H9 (cell line): ENCODE results near the gene ZNFX1. TPM values are rescaled to one million over a fixed set of nuclear protein-coding genes. Genes with fewer than 3 reads are reported as not detected.

Experiments used
- DNase-seq: peaks from one replicate; pipeline ENCODE4 v3.0.0-alpha.2; 2017
- H2AFZ ChIP-seq: one replicate; pipeline ENCODE4 v1.6.1; 2013; ENCODE audit warnings: mild to moderate bottlenecking, low read length, control low read depth, moderate library complexity
- H2AK5ac ChIP-seq: 2 replicates; pipeline ENCODE4 v1.6.1; 2013; ENCODE audit warnings: low read length, control low read depth, mixed read lengths; ENCODE audit not compliant: insufficient read length
- H2BK120ac ChIP-seq: one replicate; pipeline ENCODE4 v1.6.1; 2013; ENCODE audit warnings: low read depth, mild to moderate bottlenecking, low read length, control low read depth, inconsistent platforms; ENCODE audit not compliant: poor library complexity, severe bottlenecking
- H2BK12ac ChIP-seq: 2 replicates; pipeline ENCODE4 v1.6.1; 2013; ENCODE audit warnings: low read length, control low read depth, mixed read lengths, low read depth; ENCODE audit not compliant: insufficient read length
- H2BK15ac ChIP-seq: 2 replicates; pipeline ENCODE4 v1.6.1; 2013; ENCODE audit warnings: low read depth, low read length, control low read depth
- H2BK20ac ChIP-seq: one replicate; pipeline ENCODE4 v1.6.1; 2013; ENCODE audit warnings: low read depth, mild to moderate bottlenecking, low read length, control low read depth, inconsistent platforms; ENCODE audit not compliant: poor library complexity, severe bottlenecking
- H2BK5ac ChIP-seq: 2 replicates; pipeline ENCODE4 v1.6.1; 2013; ENCODE audit warnings: low read length, control low read depth, mixed read lengths; ENCODE audit not compliant: insufficient read length
- H3K14ac ChIP-seq: 2 replicates; pipeline ENCODE4 v1.6.1; 2013; ENCODE audit warnings: low read length, control low read depth; ENCODE audit not compliant: insufficient read depth
- H3K18ac ChIP-seq: 2 replicates; pipeline ENCODE4 v1.6.1; 2013; ENCODE audit warnings: low read depth, mild to moderate bottlenecking, mixed read lengths, low read length, control low read depth; ENCODE audit not compliant: insufficient read length
- H3K23ac ChIP-seq: 2 replicates; pipeline ENCODE4 v1.6.1; 2013; ENCODE audit warnings: low read length, control low read depth, mixed read lengths, low read depth; ENCODE audit not compliant: insufficient read length
- H3K23me2 ChIP-seq: 2 replicates; pipeline ENCODE4 v1.6.1; 2013; ENCODE audit warnings: low read depth, mild to moderate bottlenecking, mixed read lengths, low read length, control low read depth; ENCODE audit not compliant: insufficient read length, poor library complexity, severe bottlenecking
- H3K27ac ChIP-seq: 2 replicates; pipeline ENCODE4 v1.5.1; 2013; ENCODE audit warnings: low read length, control low read depth, mixed read lengths, low read depth; ENCODE audit not compliant: insufficient read length
- H3K27me3 ChIP-seq: 2 replicates; pipeline ENCODE4 v1.6.1; 2013; ENCODE audit warnings: low read length, control low read depth, inconsistent platforms; ENCODE audit not compliant: insufficient read depth
- H3K4ac ChIP-seq: 2 replicates; pipeline ENCODE4 v1.6.1; 2013; ENCODE audit warnings: low read depth, mild to moderate bottlenecking, control low read depth, inconsistent platforms, low read length, moderate library complexity
- H3K4me1 ChIP-seq: 2 replicates; pipeline ENCODE4 v1.6.1; 2013; ENCODE audit warnings: low read length, control low read depth, inconsistent platforms; ENCODE audit not compliant: insufficient read depth
- H3K4me2 ChIP-seq: 2 replicates; pipeline ENCODE4 v1.6.1; 2013; ENCODE audit warnings: low read length, control low read depth, mixed read lengths; ENCODE audit not compliant: insufficient read length, insufficient read depth
- H3K56ac ChIP-seq: 2 replicates; pipeline ENCODE4 v1.6.1; 2013; ENCODE audit warnings: low read depth, mild to moderate bottlenecking, mixed read lengths, low read length, control low read depth; ENCODE audit not compliant: insufficient read length
- H3K79me1 ChIP-seq: 2 replicates; pipeline ENCODE4 v1.6.1; 2013; ENCODE audit warnings: low read depth, mild to moderate bottlenecking, moderate library complexity, low read length, control low read depth, inconsistent platforms; ENCODE audit not compliant: insufficient read depth, poor library complexity, severe bottlenecking
- H3K79me2 ChIP-seq: 2 replicates; pipeline ENCODE4 v1.6.1; 2013; ENCODE audit warnings: low read length, control low read depth, inconsistent platforms; ENCODE audit not compliant: insufficient read depth
- H3K9ac ChIP-seq: 2 replicates; pipeline ENCODE4 v1.6.1; 2013; ENCODE audit warnings: low read length, control low read depth, mixed read lengths; ENCODE audit not compliant: insufficient read length; ENCODE audit errors: extremely low read depth
- H3K9me3 ChIP-seq: one replicate; pipeline ENCODE4 v1.6.1; 2013; ENCODE audit warnings: low read depth, low read length, inconsistent platforms; ENCODE audit not compliant: control insufficient read depth
- H3T11ph ChIP-seq: one replicate; pipeline ENCODE4 v1.6.1; 2013; ENCODE audit warnings: mild to moderate bottlenecking, low read length, control low read depth, inconsistent platforms
- H4K20me1 ChIP-seq: one replicate; pipeline ENCODE4 v1.6.1; 2013; ENCODE audit not compliant: control insufficient read depth, insufficient read length, insufficient read depth
- H4K5ac ChIP-seq: 2 replicates; pipeline ENCODE4 v1.6.1; 2013; ENCODE audit warnings: low read depth, mild to moderate bottlenecking, mixed read lengths, low read length, control low read depth; ENCODE audit not compliant: insufficient read length
- H4K8ac ChIP-seq: replicated peaks from 2 replicates; pipeline ENCODE4 v1.6.1; 2013; ENCODE audit warnings: low read length, control low read depth, mixed read lengths, low read depth; ENCODE audit not compliant: insufficient read length
- H4K91ac ChIP-seq: 2 replicates; pipeline ENCODE4 v1.6.1; 2013; ENCODE audit warnings: low read depth, mild to moderate bottlenecking, moderate library complexity, mixed read lengths, low read length, control low read depth; ENCODE audit not compliant: insufficient read length
- H3K27ac Mint-ChIP-seq, 3 experiments: 2 replicates in 2 of 3; 3 replicates in 1 of 3; pipeline ENCODE4 v1.8.0; 2020 to 2021; ENCODE audit warnings: mixed read lengths in 3 of 3, mild to moderate bottlenecking in 1 of 3, moderate library complexity in 1 of 3
- H3K27me3 Mint-ChIP-seq: 2 replicates; pipeline ENCODE4 v1.8.0; 2021; ENCODE audit warnings: low read depth, mild to moderate bottlenecking, moderate library complexity, mixed read lengths
- H3K36me3 Mint-ChIP-seq, 3 experiments: 2 replicates in 2 of 3; 3 replicates in 1 of 3; pipeline ENCODE4 v1.8.0; 2020 to 2021; ENCODE audit warnings: low read depth in 3 of 3, mixed read lengths in 3 of 3; ENCODE audit not compliant: insufficient read depth in 1 of 3
- H3K4me1 Mint-ChIP-seq, 2 experiments: 2 replicates each; pipeline ENCODE4 v1.8.0; 2020; ENCODE audit warnings: mixed read lengths in 2 of 2
- H3K4me3 Mint-ChIP-seq, 2 experiments: 2 replicates in 1 of 2; 3 replicates in 1 of 2; pipeline ENCODE4 v1.8.0; 2020 to 2021; ENCODE audit warnings: mild to moderate bottlenecking in 2 of 2, mixed read lengths in 2 of 2, moderate library complexity in 1 of 2
- H3K9me3 Mint-ChIP-seq, 2 experiments: 2 replicates in 1 of 2; 3 replicates in 1 of 2; pipeline ENCODE4 v1.8.0; 2020; ENCODE audit warnings: mild to moderate bottlenecking in 2 of 2, mixed read lengths in 2 of 2, moderate library complexity in 1 of 2
- CTCF ChIP-seq: fragments of 200-600 bp; sonication (generic); conservative IDR thresholded peaks from 3 replicates; pipeline ENCODE4 v1.8.0; 2021; ENCODE audit warnings: antibody characterized with exemption, mild to moderate bottlenecking
- WGBS: extraction: QIAGEN DNeasy Blood & Tissue Kit; methylation state at CpG from one replicate; pipeline ENCODE4 v1.1.7; 2013; ENCODE audit warnings: missing lambda C conversion rate, low lambda C conversion rate, mixed read lengths; ENCODE audit not compliant: insufficient read length; ENCODE audit errors: extremely low coverage; 5-methylcytosine and 5-hydroxymethylcytosine counted together
- total RNA-seq: library from RNA; stranded (reverse); gene quantifications from 2 replicates; pipeline ENCODE4 v1.2.1, GENCODE V29; 2021

Gene ZNFX1
- total RNA-seq, 1 experiment from 2014 or later: 13.3 TPM

DNA sequence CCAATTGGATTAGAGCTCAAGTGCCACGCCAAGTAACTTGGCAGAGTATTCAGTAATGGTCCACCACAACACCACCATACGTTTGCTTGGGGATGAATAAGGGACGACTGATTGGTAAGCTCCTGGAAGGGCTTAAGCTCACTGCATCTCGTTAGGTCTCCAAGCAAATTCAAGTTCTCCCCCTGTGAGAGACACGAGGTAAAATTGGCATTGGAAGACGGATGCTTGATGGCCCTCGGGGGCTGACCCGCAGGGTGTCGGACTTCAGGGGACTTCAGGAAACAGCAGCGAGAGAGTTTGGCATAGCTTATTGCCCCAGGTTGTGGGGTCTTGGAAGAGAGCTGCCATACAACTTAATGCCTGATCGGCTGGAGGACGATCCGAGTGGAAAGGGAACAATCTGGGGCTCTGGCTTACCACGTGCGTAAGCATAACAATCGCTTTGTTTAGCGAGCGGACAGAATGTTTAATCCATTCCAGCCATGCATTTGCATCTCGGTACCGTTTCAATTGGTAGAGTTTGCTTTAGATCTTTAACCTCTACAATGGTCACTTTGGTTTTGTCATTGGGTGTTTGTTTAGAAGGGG lies 4.8 kb upstream of the ZNFX1 start:
- Mint-ChIP-seq H3K4me3 (peak overlapping the region; percentile 99), H3K9me3 (peaks cover 24 to 36% of the 10 kb centered on the region in 2 experiments), H3K4me1 (peaks cover 67 to 79% of the 10 kb centered on the region in 2 experiments), H3K27ac (peak overlapping the region; percentile 82 to 99 (median 97)), H3K36me3 (peaks cover 92 to 95% (median 94%) of the 10 kb centered on the region in 3 experiments), H3K27me3 (peaks cover 19% of the 10 kb centered on the region)
- Histone ChIP-seq H2BK5ac (no peak overlapping the region), H2BK12ac (no peak overlapping the region), H3K56ac (no peak overlapping the region), H2BK120ac (no peak overlapping the region), H3T11ph (no peak overlapping the region), H2BK20ac (no peak overlapping the region), H3K79me2 (peaks cover 68% of the 10 kb centered on the region), H3K23me2 (peaks cover 32% of the 10 kb centered on the region), H2BK15ac (no peak overlapping the region), H4K20me1 (no peaks in the 10 kb centered on the region), H3K4me2 (peak overlapping the region; percentile 100), H3K27me3 (no peaks in the 10 kb centered on the region), H3K9ac (peak overlapping the region; percentile 99), H3K9me3 (no peaks in the 10 kb centered on the region), H3K14ac (no peak overlapping the region), H2AK5ac (no peak overlapping the region), H3K27ac (peak overlapping the region; percentile 51), H3K79me1 (no peaks in the 10 kb centered on the region), H3K23ac (no peak overlapping the region), H3K18ac (no peak overlapping the region), H4K5ac (no peak overlapping the region), H2AFZ (no peak overlapping the region), H3K4me1 (no peaks in the 10 kb centered on the region), H3K4ac (no peak overlapping the region), H4K8ac (no peak overlapping the region), H4K91ac (no peak overlapping the region)
- TF ChIP-seq CTCF: no peak
- WGBS: no CpG with 5 or more reads among the region's 20 CpGs
- no peak for DNase-seq
